Tibial artery (tissue), 4 donors: ENCODE measurements around the gene HSD3B2.

Experiments
- DNase-seq, 2 donors: peaks; one replicate each; pipeline ENCODE4 v3.0.0-alpha.2; 2019
- H3K27ac ChIP-seq, 2 donors: fragments of 200-600 bp; sonication (generic) in 1 of 2; 1 replicate in 1 of 2; 2 replicates in 1 of 2; pipeline ENCODE4 v1.5.1; 2018 to 2019; ENCODE audit warnings: mild to moderate bottlenecking in 1 of 2
- H3K27me3 ChIP-seq, 2 donors: fragments of 200-600 bp; sonication (generic) in 1 of 2; one replicate each; pipeline versions ENCODE4 v1.5.1 to v1.6.0; 2016 to 2019
- H3K36me3 ChIP-seq, 3 donors: fragments of 200-600 bp; sonication (generic) in 2 of 3; one replicate each; pipeline ENCODE4 v1.5.1; 2016 to 2019; ENCODE audit warnings: mild to moderate bottlenecking in 2 of 3
- H3K4me1 ChIP-seq, 4 donors: fragments of 200-600 bp; sonication (generic) in 2 of 4; 1 replicate in 3 of 4; 2 replicates in 1 of 4; pipeline ENCODE4 v1.5.1; 2016 to 2019
- H3K4me3 ChIP-seq, 2 donors: fragments of 200-600 bp; sonication (generic) in 1 of 2; 1 replicate in 1 of 2; 2 replicates in 1 of 2; pipeline ENCODE4 v1.5.1; 2018 to 2019; ENCODE audit warnings: mild to moderate bottlenecking in 2 of 2
- H3K9me3 ChIP-seq, 3 donors: fragments of 200-600 bp; sonication (generic) in 1 of 3; one replicate each; pipeline ENCODE4 v1.5.1; 2016 to 2019
- intact Hi-C: fragments of 100-400 bp; cut with DNase I; formaldehyde crosslinking; loops from one replicate; pipeline ENCODE4 v1.15.0; 2023; ENCODE audit warnings: low total_unique reads
- TF ChIP-seq, protein P1 (sequence below), 2 experiments: fragments of 200-600 bp in 1 of 2; fragments of 450-650 bp in 1 of 2; IDR thresholded peaks; one replicate each; pipeline ENCODE4 v1.5.1; 2017 to 2019; ENCODE audit warnings: antibody characterized with exemption in 2 of 2, mild to moderate bottlenecking in 1 of 2, moderate library complexity in 1 of 2

The HSD3B2 gene

DNA sequence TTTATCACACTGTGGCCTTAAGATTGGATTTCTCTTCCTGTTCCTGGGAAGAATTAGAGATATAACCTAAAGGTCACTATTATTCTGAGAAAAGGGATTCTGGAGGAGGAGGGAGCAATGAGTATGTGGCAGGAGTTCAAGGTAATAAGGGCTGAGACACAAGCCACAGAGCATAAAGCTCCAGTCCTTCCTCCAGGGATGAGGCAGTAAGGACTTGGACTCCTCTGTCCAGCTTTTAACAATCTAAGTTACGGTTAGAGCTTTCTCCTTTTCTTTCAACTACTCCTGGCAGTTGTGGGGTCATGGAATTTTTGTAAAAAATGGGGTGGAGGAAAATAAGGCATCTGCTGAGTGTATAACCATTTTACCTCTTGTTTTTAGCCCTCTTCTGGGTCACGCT, at the start of gene HSD3B2:
HSD3B2 (plus strand) TSS at position 201 of the 400 bp plus-strand sequence. CDS start 270 bp downstream, outside the sequence.
- no peak within 1 kb of the TSS for H3K4me3 ChIP-seq

DNA sequence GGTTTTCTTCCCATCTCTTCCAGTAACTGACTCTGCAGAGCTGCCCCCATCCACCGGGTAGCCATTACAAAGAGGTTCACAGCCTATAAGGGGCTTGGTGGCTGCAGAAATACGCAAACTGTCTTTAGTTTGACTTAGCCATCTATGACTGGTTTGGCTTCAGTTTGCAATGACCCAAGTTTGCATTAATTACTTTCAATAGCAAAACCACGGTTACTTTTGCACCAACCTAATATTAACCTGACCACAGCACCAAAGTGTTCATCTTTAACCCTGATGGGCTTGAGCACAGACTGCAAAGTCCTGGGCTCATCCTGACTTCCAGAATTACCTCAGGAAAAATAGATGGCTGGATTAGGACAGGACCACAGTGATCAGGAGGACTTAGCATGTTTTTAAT, 48.5 kb upstream of the HSD3B2 start:
- Histone ChIP-seq H3K27ac (no peak overlapping the region), H3K27me3 (peaks cover 0 to 4% of the 10 kb centered on the region in 2 donors), H3K9me3 (no peaks in the 10 kb centered on the region), H3K4me1 (no peaks in the 10 kb centered on the region), H3K36me3 (no peaks in the 10 kb centered on the region), H3K4me3 (no peak overlapping the region)
- DNase-seq = no peak
- intact Hi-C loops = no loop called here
- TF ChIP-seq, protein P1, sequence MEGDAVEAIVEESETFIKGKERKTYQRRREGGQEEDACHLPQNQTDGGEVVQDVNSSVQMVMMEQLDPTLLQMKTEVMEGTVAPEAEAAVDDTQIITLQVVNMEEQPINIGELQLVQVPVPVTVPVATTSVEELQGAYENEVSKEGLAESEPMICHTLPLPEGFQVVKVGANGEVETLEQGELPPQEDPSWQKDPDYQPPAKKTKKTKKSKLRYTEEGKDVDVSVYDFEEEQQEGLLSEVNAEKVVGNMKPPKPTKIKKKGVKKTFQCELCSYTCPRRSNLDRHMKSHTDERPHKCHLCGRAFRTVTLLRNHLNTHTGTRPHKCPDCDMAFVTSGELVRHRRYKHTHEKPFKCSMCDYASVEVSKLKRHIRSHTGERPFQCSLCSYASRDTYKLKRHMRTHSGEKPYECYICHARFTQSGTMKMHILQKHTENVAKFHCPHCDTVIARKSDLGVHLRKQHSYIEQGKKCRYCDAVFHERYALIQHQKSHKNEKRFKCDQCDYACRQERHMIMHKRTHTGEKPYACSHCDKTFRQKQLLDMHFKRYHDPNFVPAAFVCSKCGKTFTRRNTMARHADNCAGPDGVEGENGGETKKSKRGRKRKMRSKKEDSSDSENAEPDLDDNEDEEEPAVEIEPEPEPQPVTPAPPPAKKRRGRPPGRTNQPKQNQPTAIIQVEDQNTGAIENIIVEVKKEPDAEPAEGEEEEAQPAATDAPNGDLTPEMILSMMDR (IDR thresholded peaks at IDR 0.05) = no peak

More for the DNA sequence above, at the start of gene HSD3B2:
- Histone ChIP-seq H3K27me3 (no peaks in the 10 kb centered on the region), H3K27ac (no peak within 1 kb of the TSS), H3K36me3 (no peaks in the 10 kb centered on the region), H3K4me1 (no peaks in the 10 kb centered on the region), H3K9me3 (no peaks in the 10 kb centered on the region)
- DNase-seq = no peak
- intact Hi-C loops = no loop called here
- TF ChIP-seq, protein P1 (IDR thresholded peaks at IDR 0.05) = no peak

DNA sequence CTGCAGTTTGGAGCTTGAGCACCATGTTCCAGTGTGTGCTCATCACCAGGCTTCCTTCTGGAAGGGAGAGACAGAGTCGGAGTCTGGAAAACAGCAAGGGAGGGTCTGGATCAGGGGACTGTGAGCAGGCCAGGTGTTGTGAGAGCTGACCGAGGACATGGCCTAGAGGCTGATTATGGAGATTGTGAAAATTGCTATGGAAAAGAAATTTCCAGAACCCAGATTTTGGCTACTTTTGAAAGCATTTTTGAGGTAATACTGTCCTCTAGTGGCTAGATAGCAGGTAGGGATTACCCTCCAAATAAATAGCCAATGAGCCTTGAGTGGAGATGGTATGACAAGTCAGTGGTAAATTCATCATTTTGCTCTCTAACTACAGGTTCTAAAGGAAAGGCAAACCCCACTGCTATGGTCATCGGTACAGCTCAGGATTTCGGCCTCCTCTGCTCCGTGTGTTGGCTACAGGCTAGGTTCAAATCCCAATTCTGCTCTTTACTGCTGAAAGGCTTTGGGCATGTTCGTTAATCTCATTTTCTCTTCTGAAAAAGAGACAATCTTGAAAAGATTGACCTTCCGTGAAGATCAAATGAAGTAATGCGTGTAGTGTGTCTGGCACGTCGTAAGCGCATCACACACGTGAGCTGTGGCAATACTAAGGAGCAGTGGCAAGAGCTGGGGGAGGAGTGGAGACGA, 47.4 kb upstream of the HSD3B2 start:
- H3K4me1 ChIP-seq = no peaks in the 10 kb centered on the region
- no peak overlapping the region for H3K4me3 ChIP-seq
- H3K27ac ChIP-seq = no peak overlapping the region
- TF ChIP-seq, protein P1 (IDR thresholded peaks at IDR 0.05) = peak; percentile 68 to 83
- H3K36me3 ChIP-seq = no peaks in the 10 kb centered on the region
- peaks cover 0 to 4% of the 10 kb centered on the region in 2 donors for H3K27me3 ChIP-seq
- intact Hi-C loops = no loop called here
- H3K9me3 ChIP-seq = no peaks in the 10 kb centered on the region
- DNase-seq = no peak

DNA sequence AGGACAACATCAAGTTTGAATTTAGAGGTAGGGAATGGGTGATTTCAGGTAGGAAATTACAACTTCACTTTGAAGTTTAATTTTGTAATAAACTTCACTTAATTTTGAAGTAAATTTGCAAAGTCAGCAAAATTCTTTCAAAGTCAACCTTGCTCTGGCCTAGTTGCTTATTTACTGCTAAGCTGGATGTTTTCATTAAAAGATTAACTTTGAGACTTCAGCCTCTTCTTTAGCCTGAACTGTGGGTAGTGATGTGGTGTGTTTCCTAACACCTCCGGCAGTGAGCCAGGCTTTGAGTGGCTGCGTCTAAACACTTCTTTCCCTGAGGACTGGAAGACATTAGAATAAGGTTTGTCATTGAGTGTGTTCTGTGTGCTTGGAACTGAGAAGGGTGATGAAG, 46.4 kb upstream of the HSD3B2 start, which contains the start of gene HAO2:
HAO2 (plus strand) TSS at position 232 of the 400 bp plus-strand sequence. CDS start 12,301 bp downstream, outside the sequence.
- intact Hi-C loops = no loop called here
- no peak for DNase-seq
- no peak within 1 kb of the TSS for H3K4me3 ChIP-seq
- peaks cover 0 to 4% of the 10 kb centered on the region in 2 donors for H3K27me3 ChIP-seq
- TF ChIP-seq, protein P1 (IDR thresholded peaks at IDR 0.05) = no peak
- H3K9me3 ChIP-seq = no peaks in the 10 kb centered on the region
- H3K27ac ChIP-seq = no peak within 1 kb of the TSS
- H3K4me1 ChIP-seq = no peaks in the 10 kb centered on the region
- no peaks in the 10 kb centered on the region for H3K36me3 ChIP-seq

DNA sequence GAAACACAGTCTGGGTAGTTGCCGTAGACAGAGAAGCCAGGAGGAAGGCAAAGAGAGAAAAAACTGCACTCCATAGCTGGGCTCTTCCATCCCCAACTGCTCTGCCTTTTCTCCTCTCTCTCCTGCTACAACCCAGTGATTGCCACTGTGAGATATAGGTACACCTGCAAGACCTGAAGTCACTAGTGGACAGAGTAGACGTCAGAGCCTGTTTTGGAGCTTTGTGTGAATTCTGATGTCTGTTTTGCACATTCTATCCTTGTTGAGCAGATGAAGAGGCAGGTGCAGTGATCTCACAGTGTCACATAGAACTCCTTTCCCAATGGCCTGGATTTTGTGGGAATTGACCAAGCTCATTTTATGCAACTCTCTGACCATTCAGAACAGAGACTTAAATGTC, 44.2 kb upstream of the HSD3B2 start:
- intact Hi-C loops = no loop called here
- TF ChIP-seq, protein P1 (IDR thresholded peaks at IDR 0.05) = no peak

More for the DNA sequence above, 44.2 kb upstream of the HSD3B2 start:
- H3K36me3 ChIP-seq = no peaks in the 10 kb centered on the region
- H3K27me3 ChIP-seq = peaks cover 0 to 4% of the 10 kb centered on the region in 2 donors
- H3K9me3 ChIP-seq = no peaks in the 10 kb centered on the region
- no peak overlapping the region for H3K4me3 ChIP-seq
- H3K4me1 ChIP-seq = no peaks in the 10 kb centered on the region
- no peak for DNase-seq
- no peak overlapping the region for H3K27ac ChIP-seq
